CD4-positive, alpha-beta T cell treated with Interleukin-6 for 4 hours (primary cell): Measurements from ENCODE around the gene SLX4IP.

Experiments
- DNase-seq: peaks from one replicate; pipeline ENCODE4 v3.0.0-alpha.2; 2020; ENCODE audit warnings: mixed read lengths

SLX4IP gene

GRCh38 chr20:10429443-10429981 lies 5.6 kb upstream of the SLX4IP start:
- no peak for DNase-seq

- no peak for DNase-seq
Observed at GRCh38 chr20:10430000-10430466, 5.1 kb upstream of the SLX4IP start.

- no peak for DNase-seq
Observed at GRCh38 chr20:10430704-10431103, 4.4 kb upstream of the SLX4IP start.

- no peak for DNase-seq
Observed at GRCh38 chr20:10432079-10432478, 3.0 kb upstream of the SLX4IP start.

GRCh38 chr20:10433014-10433622 lies 2.0 kb upstream of the SLX4IP start:
- DNase-seq: peak; percentile 5

- DNase-seq: peak; percentile 89
Observed at GRCh38 chr20:10433623-10434466, 1.3 kb upstream of the SLX4IP start, which contains the start of gene MKKS. MKKS (minus strand) TSS chr20:10434222; CDS start chr20:10413514, 20,708 bp downstream.

GRCh38 chr20:10434467-10434831 lies 656 bp upstream of the SLX4IP start:
- peak; percentile 77 for DNase-seq

GRCh38 chr20:10436053-10436699 lies 1.1 kb downstream of the SLX4IP start:
- DNase-seq: no peak

- DNase-seq: no peak
Observed at GRCh38 chr20:10438217-10438616, 3.1 kb downstream of the SLX4IP start.

- no peak for DNase-seq
Observed at GRCh38 chr20:10443936-10444335, 8.8 kb downstream of the SLX4IP start.

- DNase-seq: no peak
Observed at GRCh38 chr20:10445758-10446157, 10.7 kb downstream of the SLX4IP start.

- peak; percentile 54 for DNase-seq
Observed at GRCh38 chr20:10447028-10447427, 11.9 kb downstream of the SLX4IP start.

GRCh38 chr20:10448270-10449156 lies 13.4 kb downstream of the SLX4IP start:
- DNase-seq: no peak

- DNase-seq: no peak
Observed at GRCh38 chr20:10449270-10449669, 14.2 kb downstream of the SLX4IP start.

GRCh38 chr20:10453241-10453640 lies 18.1 kb downstream of the SLX4IP start:
- peak; percentile 48 for DNase-seq

- DNase-seq: no peak
Observed at GRCh38 chr20:10454151-10454750, 19.1 kb downstream of the SLX4IP start.

GRCh38 chr20:10461495-10461894 lies 26.4 kb downstream of the SLX4IP start:
- no peak for DNase-seq

- DNase-seq: no peak
Observed at GRCh38 chr20:10462516-10462915, 27.4 kb downstream of the SLX4IP start.

- no peak for DNase-seq
Observed at GRCh38 chr20:10463622-10464021, 28.5 kb downstream of the SLX4IP start.

- no peak for DNase-seq
Observed at GRCh38 chr20:10465135-10465534, 30.0 kb downstream of the SLX4IP start.

- DNase-seq: no peak
Observed at GRCh38 chr20:10466325-10466724, 31.2 kb downstream of the SLX4IP start.

GRCh38 chr20:10466855-10467254 lies 31.8 kb downstream of the SLX4IP start:
- no peak for DNase-seq
